Mesenchymal stem cell (in vitro differentiated cells and primary cell): ENCODE data around the gene NRN1L.
A peak's percentile ranks its signal among the peaks of the same experiment; 100 is the strongest.

Experiments used
- DNase-seq: peaks from one replicate; pipeline ENCODE4 v3.0.0-alpha.2; 2013
- H2AFZ ChIP-seq: one replicate; pipeline ENCODE4 v1.6.1; 2013; ENCODE audit warnings: low read depth, mild to moderate bottlenecking, control low read depth, inconsistent platforms, low read length, moderate library complexity
- H2AK5ac ChIP-seq: 2 replicates; pipeline ENCODE4 v1.6.1; 2013; ENCODE audit warnings: low read length, moderate library complexity, mild to moderate bottlenecking, inconsistent platforms; ENCODE audit not compliant: severe bottlenecking
- H2BK120ac ChIP-seq: one replicate; pipeline ENCODE4 v1.6.1; 2013; ENCODE audit warnings: low read depth, mild to moderate bottlenecking, inconsistent platforms, low read length, moderate library complexity
- H2BK12ac ChIP-seq, 2 experiments: one replicate each; pipeline ENCODE4 v1.6.1; 2013; ENCODE audit warnings: inconsistent platforms in 2 of 2, low read length in 2 of 2, mild to moderate bottlenecking in 2 of 2, moderate library complexity in 2 of 2, control low read depth in 1 of 2
- H2BK15ac ChIP-seq: one replicate; pipeline ENCODE4 v1.6.1; 2013; ENCODE audit warnings: mild to moderate bottlenecking, low read depth, inconsistent platforms; ENCODE audit not compliant: poor library complexity, severe bottlenecking
- H2BK5ac ChIP-seq: 2 replicates; pipeline ENCODE4 v1.6.1; 2013; ENCODE audit warnings: low read depth, mild to moderate bottlenecking, low read length, control low read depth, inconsistent platforms; ENCODE audit not compliant: poor library complexity, severe bottlenecking
- H3K14ac ChIP-seq, 2 experiments: one replicate each; pipeline ENCODE4 v1.6.1; 2013; ENCODE audit warnings: inconsistent platforms in 2 of 2, low read length in 2 of 2, control low read depth in 1 of 2, mild to moderate bottlenecking in 1 of 2, moderate library complexity in 1 of 2
- H3K18ac ChIP-seq, 2 experiments: one replicate each; pipeline ENCODE4 v1.6.1; 2013; ENCODE audit warnings: inconsistent platforms in 2 of 2, low read length in 2 of 2, control low read depth in 1 of 2, low read depth in 1 of 2, mild to moderate bottlenecking in 1 of 2
- H3K23ac ChIP-seq, 2 experiments: one replicate each; pipeline ENCODE4 v1.6.1; 2013; ENCODE audit warnings: inconsistent platforms in 2 of 2, low read length in 2 of 2, mild to moderate bottlenecking in 2 of 2, moderate library complexity in 2 of 2, control low read depth in 1 of 2
- H3K27ac ChIP-seq: 2 replicates; pipeline ENCODE4 v1.5.1; 2013; ENCODE audit warnings: mild to moderate bottlenecking, moderate library complexity, low read length, control low read depth, inconsistent platforms; ENCODE audit not compliant: poor library complexity, severe bottlenecking
- H3K27me3 ChIP-seq, 2 experiments: 2 replicates each; pipeline versions ENCODE4 v1.6.1 to v1.7.0; 2013; ENCODE audit warnings: low read length in 2 of 2, mild to moderate bottlenecking in 2 of 2, moderate library complexity in 2 of 2, control low read depth in 1 of 2, inconsistent platforms in 1 of 2; ENCODE audit not compliant: control insufficient read depth in 1 of 2, insufficient read depth in 1 of 2
- H3K36me3 ChIP-seq, 2 experiments: 2 replicates each; pipeline versions ENCODE4 v1.6.1 to v1.7.0; 2013; ENCODE audit warnings: low read length in 2 of 2, control low read depth in 1 of 2, inconsistent platforms in 1 of 2, low read depth in 1 of 2, mild to moderate bottlenecking in 1 of 2; ENCODE audit not compliant: insufficient read depth in 2 of 2, control insufficient read depth in 1 of 2
- H3K4ac ChIP-seq, 2 experiments: one replicate each; pipeline ENCODE4 v1.6.1; 2013; ENCODE audit warnings: inconsistent platforms in 2 of 2, low read length in 2 of 2, mild to moderate bottlenecking in 2 of 2, moderate library complexity in 2 of 2, control low read depth in 1 of 2, low read depth in 1 of 2
- H3K4me1 ChIP-seq: 2 replicates; pipeline ENCODE4 v1.6.1; 2013; ENCODE audit warnings: low read depth, low read length, control low read depth; ENCODE audit not compliant: control insufficient read depth, insufficient read depth
- H3K4me2 ChIP-seq: 2 replicates; pipeline ENCODE4 v1.6.1; 2013; ENCODE audit warnings: low read length, mild to moderate bottlenecking, inconsistent platforms; ENCODE audit not compliant: poor library complexity, severe bottlenecking
- H3K4me3 ChIP-seq, 2 experiments: 2 replicates each; pipeline versions ENCODE4 v1.5.1 to v1.7.0; 2013; ENCODE audit warnings: low read length in 2 of 2, mild to moderate bottlenecking in 2 of 2, control low read depth in 1 of 2, low read depth in 1 of 2; ENCODE audit not compliant: insufficient read depth in 1 of 2
- H3K79me1 ChIP-seq: replicated peaks from 2 replicates; pipeline ENCODE4 v1.6.1; 2013; ENCODE audit warnings: mild to moderate bottlenecking, control low read depth, low read length, inconsistent platforms; ENCODE audit not compliant: poor library complexity, severe bottlenecking
- H3K9ac ChIP-seq: 2 replicates; pipeline ENCODE4 v1.7.0; 2013; ENCODE audit warnings: mild to moderate bottlenecking, low read length, moderate library complexity
- H3K9me3 ChIP-seq: 2 replicates; pipeline ENCODE4 v1.7.0; 2013; ENCODE audit warnings: mild to moderate bottlenecking, low read length; ENCODE audit not compliant: control insufficient read depth
- H4K8ac ChIP-seq: one replicate; pipeline ENCODE4 v1.6.1; 2013; ENCODE audit warnings: inconsistent platforms, mild to moderate bottlenecking, low read length, moderate library complexity
- H4K91ac ChIP-seq: one replicate; pipeline ENCODE4 v1.6.1; 2013; ENCODE audit warnings: mild to moderate bottlenecking, low read length, inconsistent platforms
- WGBS: methylation state at CpG from one replicate; pipeline ENCODE4 v1.1.7; 2013; ENCODE audit warnings: mixed read lengths; 5-methylcytosine and 5-hydroxymethylcytosine counted together

NRN1L gene

GRCh38 chr16:67934306-67935100 lies 49.8 kb downstream of the NRN1L start:
- Histone ChIP-seq H2AK5ac (no peak overlapping the region), H3K14ac (no peak overlapping the region), H2BK120ac (no peak overlapping the region), H2AFZ (no peak overlapping the region), H3K4me1 (peaks cover 25% of the 10 kb centered on the region), H3K4ac (peak overlapping the region in 1 of 2 experiments; percentile 1), H3K79me1 (peaks cover 27% of the 10 kb centered on the region), H2BK5ac (no peak overlapping the region), H3K9me3 (no peaks in the 10 kb centered on the region), H3K27me3 (no peaks in the 10 kb centered on the region), H4K8ac (no peak overlapping the region), H3K4me2 (peak overlapping the region; percentile 67), H4K91ac (no peak overlapping the region), H3K4me3 (peak overlapping the region in 1 of 2 experiments; percentile 98), H3K36me3 (peaks cover 38 to 48% of the 10 kb centered on the region in 2 experiments), H2BK12ac (no peak overlapping the region), H3K9ac (peak overlapping the region; percentile 98), H3K27ac (no peak overlapping the region), H2BK15ac (no peak overlapping the region), H3K23ac (no peak overlapping the region), H3K18ac (no peak overlapping the region)
- DNase-seq, result no peak
- 79% methylated on average over 13 of the region's 13 CpGs for WGBS

GRCh38 chr16:67935101-67935401 lies 50.4 kb downstream of the NRN1L start:
- peak overlapping the region in 1 of 2 experiments; percentile 97 for H3K18ac ChIP-seq
- H3K27ac ChIP-seq, result no peak overlapping the region
- H3K4me2 ChIP-seq, result peak overlapping the region; percentile 67
- peaks cover 22% of the 10 kb centered on the region for H3K79me1 ChIP-seq
- peak overlapping the region in 1 of 2 experiments; percentile 77 for H3K14ac ChIP-seq
- peak overlapping the region; percentile 16 to 88 for H3K4ac ChIP-seq
- H3K4me1 ChIP-seq, result peaks cover 28% of the 10 kb centered on the region
- no peaks in the 10 kb centered on the region for H3K27me3 ChIP-seq
- no peak overlapping the region for H2BK15ac ChIP-seq
- H2BK5ac ChIP-seq, result no peak overlapping the region
- H4K8ac ChIP-seq, result peak overlapping the region; percentile 2
- no peak overlapping the region for H3K23ac ChIP-seq
- H3K9ac ChIP-seq, result peak overlapping the region; percentile 98
- DNase-seq, result no peak
- H2AK5ac ChIP-seq, result no peak overlapping the region
- H2AFZ ChIP-seq, result peak overlapping the region; percentile 57
- H3K4me3 ChIP-seq, result peak overlapping the region; percentile 61 to 98
- H2BK12ac ChIP-seq, result no peak overlapping the region
- peak overlapping the region; percentile 3 for H4K91ac ChIP-seq
- H3K9me3 ChIP-seq, result no peaks in the 10 kb centered on the region
- 18% methylated on average over 13 of the region's 13 CpGs for whole genome bisulfite sequencing
- H2BK120ac ChIP-seq, result no peak overlapping the region
- peaks cover 38 to 48% of the 10 kb centered on the region in 2 experiments for H3K36me3 ChIP-seq

DNA sequence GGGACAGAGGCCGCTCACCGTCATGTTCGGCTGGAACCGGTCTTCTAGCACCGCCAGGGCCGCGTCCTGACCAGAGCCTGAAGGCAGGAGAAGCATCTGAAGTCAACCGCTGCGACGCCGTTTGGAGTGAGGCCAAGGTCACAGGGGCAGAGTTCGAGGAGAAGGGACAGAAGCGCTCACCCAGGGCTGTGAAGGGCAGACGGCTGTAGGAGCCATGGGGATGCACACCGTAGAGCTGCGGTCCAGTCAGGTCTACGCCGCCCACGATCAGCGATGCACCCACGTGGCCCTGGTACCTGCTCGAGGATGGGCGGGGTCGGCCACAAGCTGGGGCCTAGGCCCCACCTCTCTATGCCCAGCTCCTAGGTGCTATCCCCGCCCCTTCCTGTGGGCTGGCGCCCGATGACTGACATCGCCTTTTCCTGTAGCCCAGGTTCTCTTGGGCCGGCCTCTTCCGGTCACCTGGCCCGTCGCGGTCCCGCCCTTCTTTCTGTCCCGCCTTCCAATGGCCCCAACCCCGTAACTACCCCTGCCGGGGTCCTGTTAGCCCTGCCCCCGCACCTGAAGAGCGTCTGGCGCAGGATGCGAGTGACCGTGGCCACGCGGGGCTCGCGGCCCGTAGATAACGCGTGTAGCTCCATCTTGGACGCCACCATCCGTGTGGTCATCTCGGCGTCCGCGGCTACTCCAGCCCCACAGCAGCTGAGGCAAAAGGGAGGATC lies 50.9 kb downstream of the NRN1L start:
- peaks cover 17% of the 10 kb centered on the region for H3K79me1 ChIP-seq
- peaks cover 38 to 48% of the 10 kb centered on the region in 2 experiments for H3K36me3 ChIP-seq
- peak overlapping the region; percentile 93 for H2BK5ac ChIP-seq
- peak overlapping the region; percentile 98 for H3K4ac ChIP-seq
- H3K4me1 ChIP-seq, result peaks cover 29% of the 10 kb centered on the region
- peak overlapping the region; percentile 47 for H2AK5ac ChIP-seq
- DNase-seq, result peak; percentile 93
- H3K14ac ChIP-seq, result peak overlapping the region in 1 of 2 experiments; percentile 96
- WGBS, result under 1% methylated on average over 55 of the region's 55 CpGs
- no peaks in the 10 kb centered on the region for H3K9me3 ChIP-seq
- peak overlapping the region; percentile 94 for H3K27ac ChIP-seq
- H4K8ac ChIP-seq, result peak overlapping the region; percentile 95
- peak overlapping the region; percentile 96 for H4K91ac ChIP-seq
- H3K23ac ChIP-seq, result peak overlapping the region in 1 of 2 experiments; percentile 75
- H2AFZ ChIP-seq, result peak overlapping the region; percentile 86
- peak overlapping the region; percentile 87 for H3K4me2 ChIP-seq
- H3K9ac ChIP-seq, result peak overlapping the region; percentile 98
- peak overlapping the region; percentile 39 for H2BK15ac ChIP-seq
- H2BK120ac ChIP-seq, result peak overlapping the region; percentile 73
- peak overlapping the region; percentile 88 to 99 for H3K18ac ChIP-seq
- H3K27me3 ChIP-seq, result no peaks in the 10 kb centered on the region
- peak overlapping the region in 1 of 2 experiments; percentile 45 for H2BK12ac ChIP-seq
- peak overlapping the region; percentile 95 to 98 for H3K4me3 ChIP-seq
